ENCODE measurements around the gene VWA5B2.
A peak's percentile ranks its signal among the peaks of the same experiment; 100 is the strongest.

Gene VWA5B2

DNA sequence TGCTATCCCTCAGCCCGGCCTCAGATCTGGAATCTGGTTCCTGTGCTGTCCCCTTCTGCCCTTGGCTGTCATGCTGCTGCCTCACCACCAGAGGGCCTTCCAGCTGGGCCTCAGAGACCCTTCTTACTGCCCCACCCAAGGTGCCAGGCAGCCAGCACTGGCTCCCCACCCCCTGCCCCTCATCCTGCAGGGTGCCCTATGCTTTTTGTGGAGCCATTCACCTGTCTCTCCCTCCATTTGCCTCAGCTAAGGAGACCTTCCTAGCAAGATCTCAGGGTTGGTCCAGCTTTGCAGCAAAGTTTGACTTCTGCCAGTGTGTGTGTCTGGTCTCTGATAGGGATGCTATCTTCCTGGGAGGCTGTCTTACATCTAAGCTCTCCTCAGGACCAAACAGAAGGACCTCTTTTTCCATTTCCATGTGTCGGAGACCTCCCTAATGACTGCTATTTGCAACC, 1.9 kb upstream of the VWA5B2 start:
- DNase-seq (ENCODE audit: low read depth): peak; percentile 49

DNA sequence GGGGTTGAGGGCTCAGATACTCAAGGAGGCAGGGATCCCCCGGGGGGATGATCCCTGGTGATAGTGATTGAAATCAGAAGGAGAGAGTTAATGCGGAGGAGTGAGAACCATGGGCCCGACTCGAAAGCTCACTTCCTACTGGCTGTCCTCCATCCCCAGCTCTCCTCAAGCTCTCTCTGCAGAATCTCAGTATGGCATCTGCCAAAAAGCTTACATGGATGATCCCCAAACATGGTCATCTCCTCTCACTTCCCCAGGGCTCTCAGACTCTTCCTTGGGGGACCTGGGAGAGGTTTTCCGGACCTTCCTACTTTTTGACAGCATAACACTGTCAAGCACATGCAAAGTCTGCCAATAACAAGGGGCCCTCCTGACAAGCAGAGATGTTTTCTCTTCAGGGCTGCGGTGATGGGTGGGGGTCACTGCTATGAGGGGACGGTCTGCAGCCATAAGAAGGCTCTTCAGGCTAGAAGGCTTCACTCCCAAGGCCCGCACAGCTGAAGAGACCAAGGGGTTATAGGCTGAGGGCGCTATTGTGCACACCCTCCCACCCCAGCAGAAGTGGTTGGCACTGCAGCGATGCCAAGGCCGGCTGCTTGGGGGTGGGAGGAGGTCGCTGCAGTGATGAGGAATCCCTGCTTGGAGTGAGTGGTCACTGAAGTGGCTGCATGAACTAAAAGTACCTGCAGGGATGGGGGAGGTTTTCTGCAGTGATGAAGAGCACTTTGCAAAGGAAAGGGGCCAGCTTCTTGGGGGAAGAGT, 828 bp upstream of the VWA5B2 start:
- no peak for DNase-seq (ENCODE audit: low read depth)

DNA sequence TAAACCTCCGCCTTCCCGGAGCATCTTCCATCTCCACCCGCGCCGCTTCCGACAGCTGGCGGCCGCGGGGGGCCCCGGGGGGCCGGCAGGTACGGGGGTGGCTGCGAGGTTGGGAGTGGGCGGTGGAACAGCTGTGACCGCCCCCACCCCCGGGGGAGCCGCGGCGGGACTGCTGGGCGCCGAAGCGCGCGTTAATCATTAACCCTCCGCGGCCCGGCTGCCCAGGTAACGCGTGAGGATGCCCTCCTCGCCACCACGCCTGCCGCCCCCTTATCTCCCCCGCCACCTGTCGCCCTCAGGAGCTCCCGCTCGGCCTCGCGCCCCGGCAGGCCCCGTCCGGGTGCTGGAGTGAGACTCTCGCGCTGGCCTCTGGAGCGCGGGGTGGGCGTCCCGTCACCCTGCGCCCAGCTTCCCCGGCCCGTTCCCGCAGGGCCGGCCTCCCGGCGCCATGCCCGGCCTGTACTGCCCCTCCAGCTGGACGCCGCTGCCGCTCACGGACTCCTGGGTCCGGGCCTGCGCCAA, 757 bp downstream of the VWA5B2 start:
- DNase-seq (ENCODE audit: low read depth): no peak

DNA sequence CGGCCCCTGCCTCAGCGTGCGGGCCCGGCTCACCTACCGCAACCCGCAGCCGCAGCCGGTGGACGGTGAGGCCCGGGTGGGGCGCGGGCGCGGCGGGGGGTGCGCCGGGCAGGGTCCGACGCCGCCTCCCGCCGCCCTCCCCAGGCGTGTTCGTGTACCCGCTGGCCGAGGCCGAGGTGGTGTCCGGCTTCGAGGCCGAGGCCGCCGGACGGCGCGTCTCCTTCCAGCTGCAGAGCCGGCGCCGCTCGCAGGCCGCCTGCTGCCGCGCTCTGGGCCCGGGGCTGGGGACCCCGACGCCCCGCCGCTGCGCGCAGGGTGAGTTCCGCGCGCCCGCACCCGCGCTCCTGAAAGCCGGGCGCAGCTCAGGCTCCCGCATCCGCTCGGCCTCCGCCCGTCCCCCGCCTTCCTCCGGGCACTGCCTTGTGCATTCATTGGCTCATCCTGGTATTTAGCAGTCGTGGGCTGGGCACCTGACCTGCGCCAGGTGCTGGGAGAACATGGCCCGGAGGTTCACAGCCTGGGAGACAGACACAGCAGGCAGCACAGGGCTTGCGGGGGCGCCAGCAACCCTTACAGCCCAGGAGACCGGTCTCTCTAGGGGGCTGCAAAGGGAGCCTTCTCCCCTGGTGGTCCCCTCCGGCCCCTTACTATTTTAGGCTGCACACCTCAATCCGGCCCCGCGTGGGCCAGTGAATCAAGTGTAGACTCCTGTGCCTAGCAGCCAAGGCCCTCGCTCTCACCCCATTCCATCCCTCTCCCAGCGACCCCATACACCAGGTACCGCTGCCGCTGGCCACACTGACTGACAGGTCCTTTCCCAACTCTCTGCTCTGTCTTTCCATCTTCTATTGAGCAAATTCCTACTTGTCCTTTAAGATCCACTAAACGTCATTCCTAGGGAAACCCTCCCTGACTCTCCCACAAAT, 1.5 kb downstream of the VWA5B2 start:
- no peak for DNase-seq (ENCODE audit: low read depth)

DNA sequence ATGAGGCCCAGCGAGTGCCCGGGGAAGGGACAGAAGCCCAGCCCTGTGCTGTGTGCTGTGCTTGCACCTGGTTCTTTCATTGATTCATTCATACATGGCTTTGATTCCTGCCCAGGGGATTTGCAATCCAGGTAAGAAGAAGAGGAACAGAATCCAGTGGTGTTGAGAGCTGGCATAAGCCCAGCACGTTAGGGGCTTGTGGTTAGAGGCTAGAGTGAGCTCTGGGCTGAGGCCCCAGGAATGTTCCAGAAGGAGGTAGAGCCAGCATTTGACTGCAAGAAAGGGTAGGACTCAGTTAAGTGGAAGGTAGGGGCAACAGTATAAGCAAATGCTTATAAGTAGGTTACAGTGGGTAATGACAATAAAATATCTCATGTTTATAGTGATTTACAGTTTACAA, 2.3 kb downstream of the VWA5B2 start:
- no peak for DNase-seq (ENCODE audit: low read depth)

DNA sequence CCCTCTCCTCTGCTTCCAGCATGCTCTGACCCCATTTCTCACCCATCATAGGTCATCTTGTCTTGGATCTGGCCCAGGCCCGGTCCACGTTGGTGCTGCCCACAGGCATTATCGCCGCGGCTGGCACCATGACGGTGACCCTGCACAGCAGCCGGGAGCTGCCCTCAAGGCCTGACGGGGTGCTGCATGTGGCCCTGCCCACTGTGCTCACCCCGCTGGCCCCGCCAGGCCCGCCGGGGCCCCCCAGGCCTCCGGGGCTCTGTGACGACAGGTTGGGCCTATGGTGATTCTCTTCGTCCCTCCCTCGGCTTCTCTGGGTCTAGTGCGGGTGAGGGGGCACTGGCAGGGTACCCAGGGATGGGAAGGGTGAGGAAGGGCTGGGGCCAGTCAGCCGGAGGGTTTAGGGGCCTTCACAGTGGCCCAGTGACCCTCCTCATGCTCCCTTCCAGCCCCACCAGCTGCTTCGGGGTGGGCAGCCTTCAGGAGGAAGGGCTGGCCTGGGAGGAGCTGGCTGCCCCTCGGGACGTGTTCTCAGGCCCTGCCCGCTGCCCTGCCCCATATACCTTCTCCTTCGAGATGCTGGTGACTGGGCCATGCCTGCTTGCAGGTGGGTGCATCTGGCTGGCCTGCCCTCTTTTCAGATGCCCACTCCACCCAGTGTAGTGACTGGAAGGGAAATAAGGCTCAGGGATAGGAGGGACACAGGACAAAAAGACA, 3.9 kb downstream of the VWA5B2 start:
- DNase-seq (ENCODE audit: low read depth): no peak

DNA sequence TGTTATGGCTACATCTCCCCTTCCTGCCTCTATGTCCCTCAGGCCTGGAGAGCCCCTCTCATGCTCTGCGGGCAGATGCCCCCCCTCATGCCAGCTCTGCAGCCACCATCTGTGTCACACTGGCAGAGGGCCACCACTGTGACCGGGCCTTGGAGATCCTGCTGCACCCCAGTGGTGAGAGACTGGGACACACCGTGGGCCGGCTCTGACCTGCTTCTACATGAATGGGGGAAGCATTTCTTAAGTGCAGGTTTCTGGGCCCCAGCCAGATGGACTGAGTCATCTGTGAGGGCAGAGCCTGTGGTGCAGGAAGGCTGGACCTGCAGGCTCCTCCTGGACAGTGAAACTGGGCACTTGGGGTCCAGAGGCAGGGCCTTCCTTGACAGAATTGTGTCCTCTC, 4.8 kb downstream of the VWA5B2 start:
- no peak for DNase-seq (ENCODE audit: low read depth)

DNA sequence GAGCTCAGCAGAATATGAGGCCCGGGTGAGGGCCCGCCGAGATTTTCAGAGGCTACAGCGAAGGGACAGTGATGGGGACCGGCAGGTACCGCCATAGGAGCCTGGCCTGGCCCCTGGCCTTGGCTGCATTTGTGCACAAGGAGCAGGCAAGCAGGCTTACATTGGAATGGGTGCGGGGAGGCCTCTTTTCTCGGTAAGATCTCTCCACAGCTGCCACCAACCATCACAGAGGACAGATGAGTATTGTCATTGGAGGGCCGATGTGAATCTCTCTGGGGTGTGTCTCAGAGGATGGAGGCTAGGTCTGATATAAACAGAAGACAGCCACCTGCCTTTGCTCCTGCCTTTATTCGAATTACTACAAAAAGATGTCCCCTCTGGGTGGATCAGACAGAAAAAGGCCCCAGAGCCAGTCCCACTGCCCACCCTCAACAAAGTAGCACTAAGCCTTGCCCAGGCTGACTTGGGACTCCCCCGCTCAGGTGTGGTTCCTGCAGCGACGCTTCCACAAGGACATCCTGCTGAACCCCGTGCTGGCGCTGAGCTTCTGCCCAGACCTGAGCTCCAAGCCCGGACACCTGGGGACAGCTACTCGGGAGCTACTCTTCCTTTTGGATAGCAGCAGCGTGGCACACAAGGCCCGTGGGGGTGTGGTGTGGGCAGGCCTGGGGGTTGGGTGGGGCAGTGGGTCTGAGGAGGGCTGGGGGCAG, 5.4 kb downstream of the VWA5B2 start:
- no peak for DNase-seq (ENCODE audit: low read depth)

DNA sequence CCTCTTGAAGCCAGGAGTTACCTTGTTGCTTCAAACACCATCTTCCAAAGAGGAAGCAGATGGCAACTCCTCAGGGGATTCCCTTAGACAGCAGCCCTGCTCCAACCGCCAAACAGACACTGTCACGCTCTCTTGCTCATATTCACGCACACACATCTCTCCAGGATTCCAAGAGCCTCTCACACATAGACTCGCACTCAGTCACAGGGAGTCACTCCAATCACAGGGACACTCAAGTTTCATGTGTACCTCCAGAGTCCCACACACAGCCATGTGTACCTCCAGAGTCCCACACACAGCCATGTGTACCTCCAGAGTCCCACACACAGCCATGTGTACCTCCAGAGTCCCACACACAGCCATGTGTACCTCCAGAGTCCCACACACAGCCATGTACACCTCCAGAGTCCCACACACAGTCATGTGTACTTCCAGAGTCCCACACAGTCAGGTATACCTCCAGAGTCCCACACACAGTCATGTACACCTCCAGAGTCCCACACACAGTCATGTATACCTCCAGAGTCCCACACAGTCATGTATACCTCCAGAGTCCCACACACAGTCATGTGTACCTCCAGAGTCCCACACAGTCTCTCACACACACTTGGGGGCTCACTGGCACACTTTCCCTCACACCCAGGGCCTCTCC, 6.1 kb downstream of the VWA5B2 start:
- DNase-seq (ENCODE audit: low read depth): no peak

DNA sequence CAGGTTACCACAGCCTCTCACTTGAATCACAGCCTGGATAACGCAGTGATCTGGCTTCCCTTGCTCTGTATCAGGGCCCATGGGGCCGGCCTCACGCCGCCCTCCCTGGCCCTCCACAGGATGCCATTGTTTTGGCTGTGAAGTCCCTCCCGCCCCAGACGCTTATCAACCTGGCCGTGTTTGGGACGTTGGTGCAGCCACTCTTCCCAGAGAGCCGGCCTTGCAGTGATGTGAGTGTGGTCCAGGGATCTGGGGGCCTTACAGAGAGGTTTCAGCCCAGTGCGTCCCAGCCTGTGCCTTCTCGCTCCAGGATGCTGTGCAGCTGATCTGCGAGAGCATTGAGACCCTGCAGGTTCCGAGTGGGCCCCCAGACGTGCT, 6.6 kb downstream of the VWA5B2 start:
- no peak for DNase-seq (ENCODE audit: low read depth)

DNA sequence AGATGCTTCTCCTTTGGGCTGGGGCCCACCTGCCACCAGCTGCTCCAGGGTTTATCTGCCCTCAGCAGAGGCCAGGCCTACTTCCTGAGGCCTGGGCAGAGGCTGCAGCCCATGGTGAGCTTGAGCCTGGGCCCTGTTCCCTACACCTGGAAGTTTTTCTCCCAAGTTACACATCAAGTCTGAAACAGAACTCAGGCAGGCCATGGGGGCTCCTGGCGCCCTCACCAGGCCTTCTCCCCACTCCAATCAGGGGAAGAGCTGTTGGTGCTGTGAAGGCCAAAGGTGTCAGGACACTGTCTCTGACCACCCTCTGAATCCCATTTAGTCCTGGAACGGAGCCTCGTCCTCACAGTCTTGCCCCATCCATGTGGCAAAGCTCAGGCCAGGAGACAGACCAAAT, 7.3 kb downstream of the VWA5B2 start:
- no peak for DNase-seq (ENCODE audit: low read depth)

DNA sequence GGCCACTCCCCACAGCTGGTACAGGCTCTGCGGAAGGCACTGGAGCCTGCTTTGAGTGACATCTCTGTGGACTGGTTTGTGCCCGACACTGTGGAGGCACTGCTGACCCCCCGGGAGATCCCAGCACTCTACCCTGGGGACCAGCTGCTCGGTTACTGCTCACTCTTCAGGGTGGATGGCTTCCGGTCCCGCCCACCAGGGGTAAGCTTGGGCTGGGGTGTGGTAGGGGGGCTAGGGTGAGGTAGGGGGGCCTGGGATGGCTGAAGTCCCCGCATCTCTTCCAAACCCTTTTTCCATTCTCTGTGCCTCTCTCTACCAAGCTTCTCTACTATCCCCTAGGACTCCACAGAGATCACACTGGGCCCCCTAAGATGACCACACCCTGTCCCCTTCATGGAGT, 7.8 kb downstream of the VWA5B2 start:
- DNase-seq (ENCODE audit: low read depth): no peak

DNA sequence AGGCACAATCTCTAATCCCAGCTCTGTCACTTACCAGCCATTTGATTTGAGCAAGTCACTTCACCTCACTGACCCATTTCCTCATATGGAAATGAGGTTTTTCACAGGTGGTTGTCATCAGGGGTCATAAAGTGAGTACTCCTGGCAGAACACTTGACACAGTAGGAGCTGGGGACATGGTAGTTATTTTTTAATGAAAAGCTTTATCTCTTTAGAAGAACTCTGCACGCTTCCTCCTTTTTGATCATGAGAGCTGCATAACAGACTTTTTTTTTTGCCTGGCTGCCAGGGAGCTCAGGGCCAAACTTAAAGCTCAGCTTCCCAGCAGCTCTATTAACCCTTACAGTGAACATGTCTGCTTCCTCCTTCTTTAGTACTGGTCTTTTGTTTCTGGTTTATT, 8.4 kb downstream of the VWA5B2 start:
- no peak for DNase-seq (ENCODE audit: low read depth)

DNA sequence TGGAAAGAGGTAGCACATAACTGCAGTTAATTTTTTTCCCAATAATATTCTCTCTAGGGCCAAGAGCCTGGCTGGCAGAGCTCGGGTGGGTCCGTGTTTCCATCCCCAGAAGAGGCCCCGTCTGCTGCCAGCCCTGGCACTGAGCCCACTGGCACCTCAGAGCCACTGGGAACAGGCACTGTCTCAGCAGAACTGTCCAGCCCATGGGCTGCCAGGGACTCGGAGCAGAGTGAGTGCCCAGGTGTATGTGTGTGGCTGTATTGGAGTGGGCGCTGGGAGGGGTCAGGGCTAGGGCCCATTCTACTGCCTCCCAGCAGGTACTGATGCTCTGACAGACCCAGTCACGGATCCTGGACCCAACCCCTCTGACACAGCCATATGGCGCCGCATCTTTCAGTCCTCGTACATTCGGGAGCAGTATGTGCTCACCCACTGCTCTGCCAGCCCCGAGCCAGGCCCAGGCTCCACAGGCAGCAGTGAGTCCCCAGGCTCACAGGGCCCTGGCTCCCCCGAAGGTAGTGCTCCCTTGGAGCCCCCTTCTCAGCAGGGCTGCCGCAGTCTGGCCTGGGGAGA, 8.9 kb downstream of the VWA5B2 start:
- no peak for DNase-seq (ENCODE audit: low read depth)

DNA sequence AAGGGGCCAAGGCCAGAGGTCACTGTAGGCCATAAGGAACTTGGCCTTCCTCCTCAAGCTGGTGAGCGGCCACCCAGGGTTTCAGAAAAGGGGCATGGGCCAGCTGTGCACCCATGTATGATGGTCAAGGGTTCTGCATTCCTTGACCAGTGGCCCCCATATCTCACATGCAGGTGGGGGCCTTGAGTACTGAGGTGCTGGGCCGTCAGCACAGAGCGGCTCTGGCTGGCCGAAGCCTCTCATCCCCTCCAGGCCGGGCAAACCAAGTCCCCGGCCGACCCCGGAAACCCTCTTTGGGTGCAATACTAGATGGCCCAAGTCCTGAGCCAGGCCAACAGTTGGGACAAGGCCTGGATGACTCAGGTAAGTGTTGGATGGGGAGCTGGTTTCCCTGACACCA, 9.8 kb downstream of the VWA5B2 start:
- DNase-seq (ENCODE audit: low read depth): no peak

DNA sequence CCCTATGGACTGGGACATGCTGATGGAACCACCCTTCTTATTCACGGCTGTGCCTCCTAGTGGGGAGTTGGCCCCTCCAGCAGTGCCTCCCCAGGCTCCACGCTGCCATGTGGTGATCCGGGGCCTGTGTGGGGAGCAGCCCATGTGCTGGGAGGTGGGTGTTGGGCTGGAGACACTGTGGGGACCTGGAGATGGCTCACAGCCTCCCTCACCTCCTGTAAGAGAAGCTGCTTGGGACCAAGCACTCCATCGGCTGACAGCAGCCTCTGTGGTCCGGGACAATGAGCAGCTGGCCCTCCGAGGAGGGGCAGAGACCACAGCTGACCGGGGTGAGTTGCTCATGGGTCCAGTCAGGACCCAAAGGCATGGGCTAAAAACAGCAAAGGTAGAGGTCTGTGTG, 10.3 kb downstream of the VWA5B2 start:
- no peak for DNase-seq (ENCODE audit: low read depth)

DNA sequence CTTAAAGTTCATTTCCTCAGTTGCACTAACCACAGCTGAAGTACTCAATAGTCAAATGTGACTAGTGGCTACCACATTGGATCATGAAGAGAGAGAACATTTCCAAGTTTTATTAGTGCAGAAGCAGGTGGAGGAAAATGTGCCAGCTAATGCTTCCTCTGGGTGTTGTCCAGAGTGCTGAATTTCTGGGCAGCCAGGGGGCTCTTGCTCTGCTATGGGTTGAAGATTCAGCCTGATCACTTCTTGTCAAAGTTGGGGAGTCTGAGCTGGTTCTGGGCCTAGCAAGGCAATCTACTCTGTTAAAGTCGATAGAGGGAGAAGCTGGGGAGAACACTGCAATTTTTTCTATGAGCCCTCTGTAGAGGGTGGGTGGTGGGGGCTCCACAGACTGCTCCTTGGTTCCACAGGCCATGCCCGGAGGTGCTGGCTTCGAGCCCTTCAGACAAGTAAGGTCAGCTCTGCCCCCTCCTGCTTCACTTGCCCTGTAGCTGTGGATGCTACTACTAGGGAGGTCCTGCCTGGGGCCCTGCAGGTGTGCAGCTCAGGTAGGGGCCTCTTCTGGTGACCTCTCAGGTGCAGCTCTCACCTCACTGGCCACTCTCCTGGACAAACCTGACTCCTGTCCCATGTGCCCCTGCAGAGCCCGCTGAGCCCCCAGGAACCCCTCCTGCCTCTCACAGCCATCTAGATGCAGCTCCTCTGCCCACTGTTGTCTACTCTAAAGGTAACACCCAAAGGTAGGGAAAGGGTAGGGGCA, 11.2 kb downstream of the VWA5B2 start:
- DNase-seq (ENCODE audit: low read depth): no peak

DNA sequence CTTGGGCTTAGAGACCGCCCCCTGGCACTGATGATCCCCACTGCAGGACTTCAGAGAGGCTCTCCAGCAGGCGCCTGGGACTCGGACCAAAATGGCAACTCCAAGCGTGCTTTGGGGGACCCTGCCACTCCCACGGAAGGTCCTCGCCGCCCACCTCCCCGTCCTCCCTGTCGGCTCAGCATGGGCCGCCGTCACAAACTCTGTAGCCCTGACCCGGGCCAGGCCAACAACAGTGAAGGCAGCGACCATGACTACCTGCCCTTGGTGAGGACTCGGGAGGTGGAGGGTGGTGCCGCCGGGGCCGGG, 11.7 kb downstream of the VWA5B2 start:
- no peak for DNase-seq (ENCODE audit: low read depth)

DNA sequence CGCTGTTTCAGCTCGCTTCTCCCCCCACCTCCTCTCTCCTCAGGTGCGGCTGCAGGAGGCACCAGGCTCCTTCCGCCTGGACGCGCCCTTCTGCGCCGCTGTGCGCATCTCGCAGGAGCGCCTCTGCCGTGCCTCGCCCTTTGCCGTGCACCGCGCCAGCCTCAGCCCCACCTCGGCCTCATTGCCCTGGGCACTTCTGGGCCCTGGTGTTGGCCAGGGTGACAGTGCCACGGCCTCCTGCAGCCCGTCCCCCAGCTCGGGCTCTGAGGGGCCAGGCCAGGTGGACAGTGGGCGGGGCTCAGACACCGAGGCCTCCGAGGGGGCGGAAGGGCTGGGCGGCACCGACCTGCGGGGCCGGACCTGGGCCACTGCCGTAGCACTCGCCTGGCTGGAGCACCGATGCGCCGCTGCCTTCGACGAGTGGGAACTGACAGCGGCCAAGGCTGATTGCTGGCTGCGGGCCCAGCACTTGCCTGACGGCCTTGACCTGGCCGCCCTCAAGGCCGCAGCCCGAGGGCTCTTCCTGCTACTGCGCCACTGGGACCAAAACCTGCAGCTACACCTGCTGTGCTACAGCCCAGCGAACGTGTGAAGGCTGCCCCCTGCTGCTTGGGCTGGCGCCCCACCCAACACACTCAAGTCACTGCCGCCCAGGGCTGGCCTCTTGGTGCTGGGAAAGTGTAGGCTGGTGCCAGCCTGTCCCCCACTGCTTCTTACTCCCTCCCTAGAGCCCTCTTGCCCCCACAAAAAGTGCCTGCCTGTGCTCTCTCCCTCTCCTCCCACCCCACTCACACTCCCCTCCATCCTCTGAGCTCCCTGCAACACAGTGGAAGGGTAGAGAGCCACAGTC, 12.3 kb downstream of the VWA5B2 start:
- no peak for DNase-seq (ENCODE audit: low read depth)

Measured in stimulated activated CD4-positive, alpha-beta T cell treated with anti-CD3 and anti-CD28 coated beads, Interleukin-2, amount 100 ng/mL, for 4 hours (primary cell).